Osteoblast (primary cell): ENCODE results near the gene KIFBP. TPM values are rescaled to one million over a fixed set of nuclear protein-coding genes. Genes with fewer than 3 reads are reported as not detected.
"Not testable (repeated sequence)": the region's sequence is repeated elsewhere in the genome, so short reads cannot be mapped to it uniquely, and the experiment has no call there.

Source experiments
- DNase-seq: peaks from one replicate; pipeline ENCODE4 v3.0.0; 2011; ENCODE audit warnings: low spot score, mixed read lengths; ENCODE audit not compliant: insufficient read length; ENCODE audit errors: missing footprints
- H2AFZ ChIP-seq: 2 replicates; pipeline ENCODE4 v1.6.0; 2011; ENCODE audit warnings: mild to moderate bottlenecking, low read length
- H3K27ac ChIP-seq: 2 replicates; pipeline ENCODE4 v1.5.1; 2011; ENCODE audit warnings: mild to moderate bottlenecking, low read depth, low read length, moderate library complexity
- H3K27me3 ChIP-seq: 2 replicates; pipeline ENCODE4 v1.6.0; 2012; ENCODE audit warnings: mild to moderate bottlenecking, control low read depth, inconsistent platforms, low read length, moderate library complexity; ENCODE audit not compliant: insufficient read depth
- H3K36me3 ChIP-seq: 2 replicates; pipeline ENCODE4 v1.5.1; 2011; ENCODE audit warnings: mild to moderate bottlenecking, low read length, control low read depth, moderate library complexity; ENCODE audit not compliant: insufficient read depth
- H3K4me1 ChIP-seq: 2 replicates; pipeline ENCODE4 v1.5.1; 2011; ENCODE audit warnings: mild to moderate bottlenecking, low read length, control low read depth, moderate library complexity; ENCODE audit not compliant: insufficient read depth
- H3K4me2 ChIP-seq: 2 replicates; pipeline ENCODE4 v1.6.0; 2011; ENCODE audit warnings: mild to moderate bottlenecking, low read length; ENCODE audit not compliant: insufficient read depth
- H3K4me3 ChIP-seq: fragments of 200-600 bp; sonication (generic); 3 replicates; pipeline ENCODE4 v1.5.1; 2012; ENCODE audit warnings: mild to moderate bottlenecking, low read length, inconsistent platforms; ENCODE audit not compliant: insufficient read depth
- H3K79me2 ChIP-seq: 2 replicates; pipeline ENCODE4 v1.6.0; 2012; ENCODE audit warnings: mild to moderate bottlenecking, low read length, control low read depth, inconsistent platforms; ENCODE audit not compliant: insufficient read depth
- H3K9me3 ChIP-seq: 2 replicates; pipeline ENCODE4 v1.5.1; 2011; ENCODE audit warnings: low read depth, low read length, control low read depth
- H4K20me1 ChIP-seq: 2 replicates; pipeline ENCODE4 v1.6.0; 2012; ENCODE audit warnings: mild to moderate bottlenecking, low read length, control low read depth; ENCODE audit not compliant: insufficient read depth
- CTCF ChIP-seq: IDR thresholded peaks from 2 replicates; pipeline ENCODE4 v1.5.1; 2011; ENCODE audit warnings: mild to moderate bottlenecking, low read depth, low read length, moderate library complexity; ENCODE audit errors: extremely low read depth
- total RNA-seq: library from RNA; depleted of rRNA; stranded (reverse); fragments of >200 nt; gene quantifications from 2 replicates; pipeline ENCODE4 v1.2.3, GENCODE V29; 2012

KIFBP gene, protein sequence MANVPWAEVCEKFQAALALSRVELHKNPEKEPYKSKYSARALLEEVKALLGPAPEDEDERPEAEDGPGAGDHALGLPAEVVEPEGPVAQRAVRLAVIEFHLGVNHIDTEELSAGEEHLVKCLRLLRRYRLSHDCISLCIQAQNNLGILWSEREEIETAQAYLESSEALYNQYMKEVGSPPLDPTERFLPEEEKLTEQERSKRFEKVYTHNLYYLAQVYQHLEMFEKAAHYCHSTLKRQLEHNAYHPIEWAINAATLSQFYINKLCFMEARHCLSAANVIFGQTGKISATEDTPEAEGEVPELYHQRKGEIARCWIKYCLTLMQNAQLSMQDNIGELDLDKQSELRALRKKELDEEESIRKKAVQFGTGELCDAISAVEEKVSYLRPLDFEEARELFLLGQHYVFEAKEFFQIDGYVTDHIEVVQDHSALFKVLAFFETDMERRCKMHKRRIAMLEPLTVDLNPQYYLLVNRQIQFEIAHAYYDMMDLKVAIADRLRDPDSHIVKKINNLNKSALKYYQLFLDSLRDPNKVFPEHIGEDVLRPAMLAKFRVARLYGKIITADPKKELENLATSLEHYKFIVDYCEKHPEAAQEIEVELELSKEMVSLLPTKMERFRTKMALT
- 30.8 and 35.4 TPM in 2 replicates for total RNA-seq

- H3K9me3 ChIP-seq, result no peaks in the 10 kb centered on the region
- peaks cover 54% of the 10 kb centered on the region for H3K79me2 ChIP-seq
- H3K27me3 ChIP-seq, result no peaks in the 10 kb centered on the region
- H2AFZ ChIP-seq, result peak within 1 kb of the TSS; percentile 89
- H3K4me1 ChIP-seq, result peaks cover 39% of the 10 kb centered on the region
- peaks cover 3% of the 10 kb centered on the region for H4K20me1 ChIP-seq
- H3K4me2 ChIP-seq, result peak within 1 kb of the TSS; percentile 97
- peak; percentile 57 for TF ChIP-seq CTCF
- DNase-seq, result peak; percentile 95
- H3K36me3 ChIP-seq, result peaks cover 23% of the 10 kb centered on the region
- peak within 1 kb of the TSS; percentile 85 for H3K27ac ChIP-seq
- peak within 1 kb of the TSS; percentile 99 for H3K4me3 ChIP-seq
Measured at GRCh38 chr10:68988530-68989316, at the start of gene KIFBP. Gene KIFBP (plus strand): TSS chr10:68988803. CDS start chr10:68988833, 30 bp downstream.

DNA sequence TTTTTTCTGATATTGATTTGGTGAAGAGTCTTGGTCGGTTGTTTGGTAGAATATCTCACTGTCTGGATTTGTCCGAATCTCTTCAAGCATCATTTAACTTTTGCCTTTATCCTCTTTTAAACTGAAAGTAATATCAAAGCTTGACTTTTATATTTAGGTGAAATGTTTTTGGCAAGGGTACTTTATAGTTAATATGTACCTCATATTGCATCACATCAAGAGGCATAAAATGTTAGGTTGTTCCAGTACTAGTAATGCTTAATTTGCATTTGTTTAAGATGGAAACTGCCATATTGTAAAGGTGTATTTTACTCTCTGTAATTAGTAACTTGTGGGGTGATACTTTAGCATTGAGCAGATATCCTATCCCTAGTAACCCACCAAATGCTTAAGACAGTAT, 49.7 kb upstream of the KIFBP start:
- Histone ChIP-seq H3K27me3 (no peaks in the 10 kb centered on the region), H3K4me2 (no peak overlapping the region), H3K27ac (no peak overlapping the region), H3K4me1 (no peaks in the 10 kb centered on the region), H3K9me3 (no peaks in the 10 kb centered on the region), H2AFZ (no peak overlapping the region), H4K20me1 (no peaks in the 10 kb centered on the region), H3K4me3 (no peak overlapping the region), H3K36me3 (peaks cover 49% of the 10 kb centered on the region), H3K79me2 (peaks cover 14% of the 10 kb centered on the region)
- no peak for TF ChIP-seq CTCF
- no peak for DNase-seq

DNA sequence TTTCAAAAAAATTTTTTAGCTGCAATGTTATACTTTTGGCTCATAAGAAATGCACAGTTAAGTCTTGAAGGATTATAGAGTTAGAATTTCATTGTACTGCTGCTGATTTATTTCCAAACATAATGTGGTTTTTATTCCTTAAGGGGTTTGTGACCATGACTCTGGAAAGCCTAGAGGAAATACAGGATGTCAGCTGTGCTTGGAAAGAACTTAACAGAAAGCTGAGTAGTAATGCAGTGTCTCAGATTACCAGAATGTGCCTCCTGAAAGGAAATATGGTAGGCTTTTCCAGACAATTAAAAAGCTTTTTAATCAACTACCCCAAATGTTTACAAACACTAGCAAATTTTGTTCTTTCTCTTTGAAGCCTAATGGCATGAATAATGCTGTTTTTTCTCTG, 47.7 kb upstream of the KIFBP start:
- not testable (repeated sequence) for H3K27me3 ChIP-seq, DNase-seq, H3K9me3 ChIP-seq, H2AFZ ChIP-seq, H3K4me1 ChIP-seq, H4K20me1 ChIP-seq, H3K4me2 ChIP-seq, H3K27ac ChIP-seq, H3K4me3 ChIP-seq
- Histone ChIP-seq H3K79me2 (peaks cover 14% of the 10 kb centered on the region), H3K36me3 (peaks cover 45% of the 10 kb centered on the region)

DNA sequence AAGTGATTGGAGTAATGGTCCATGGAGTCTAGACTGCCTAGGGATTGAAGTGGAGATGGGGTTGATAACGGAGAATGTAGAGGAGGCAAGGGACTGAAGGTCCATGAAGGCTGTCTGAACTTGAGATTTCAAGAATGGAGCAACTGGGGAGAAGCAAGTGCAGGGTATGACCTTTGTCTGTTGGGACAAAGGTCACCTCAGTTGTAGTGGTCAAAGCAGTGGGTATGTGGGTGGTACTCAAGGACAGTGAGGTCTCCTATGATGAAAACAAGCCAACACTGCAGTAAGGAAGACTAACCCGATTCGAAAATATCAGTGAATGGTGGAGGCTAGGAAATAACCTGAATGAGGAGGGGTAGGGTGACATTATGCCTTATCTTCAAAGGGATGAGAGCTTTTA, 38.0 kb upstream of the KIFBP start:
- peaks cover 43% of the 10 kb centered on the region for H3K36me3 ChIP-seq
- no peaks in the 10 kb centered on the region for H4K20me1 ChIP-seq
- H3K27me3 ChIP-seq, result no peaks in the 10 kb centered on the region
- H3K4me3 ChIP-seq, result no peak overlapping the region
- H3K4me2 ChIP-seq, result no peak overlapping the region
- H2AFZ ChIP-seq, result no peak overlapping the region
- H3K79me2 ChIP-seq, result no peaks in the 10 kb centered on the region
- H3K27ac ChIP-seq, result no peak overlapping the region
- no peak for DNase-seq
- TF ChIP-seq CTCF, result no peak
- H3K4me1 ChIP-seq, result peaks cover 8% of the 10 kb centered on the region
- H3K9me3 ChIP-seq, result no peaks in the 10 kb centered on the region
